GM19023 (cell line): ENCODE measurements around the gene TEX47.

Source experiments
- ATAC-seq: cut with Tn5 transposase; IDR thresholded peaks from one replicate; pipeline ENCODE4 v1.9.1; 2021; ENCODE audit warnings: mild to moderate bottlenecking, moderate library complexity; ENCODE audit not compliant: unreplicated experiment

Gene TEX47

GRCh38 chr7:88795553-88795952, at the start of gene TEX47:
Gene TEX47, minus strand, starts transcription at chr7:88795737. Its CDS starts 795 bp downstream, at chr7:88794942.
- no peak for ATAC-seq

GRCh38 chr7:88845091-88845490, 49.6 kb upstream of the TEX47 start:
- no peak for ATAC-seq

- ATAC-seq = no peak
Observed at GRCh38 chr7:88842201-88842600, 46.7 kb upstream of the TEX47 start.

- ATAC-seq = peak; percentile 81
Observed at GRCh38 chr7:88835147-88835728, 39.7 kb upstream of the TEX47 start.

GRCh38 chr7:88826222-88826621, 30.7 kb upstream of the TEX47 start:
- ATAC-seq = no peak

GRCh38 chr7:88818552-88818951, 23.0 kb upstream of the TEX47 start:
- ATAC-seq = no peak

GRCh38 chr7:88806280-88807037, 10.9 kb upstream of the TEX47 start:
- ATAC-seq = no peak

- ATAC-seq = no peak
Observed at GRCh38 chr7:88801046-88801445, 5.5 kb upstream of the TEX47 start.

GRCh38 chr7:88792361-88792760, 3.2 kb downstream of the TEX47 start:
- ATAC-seq = no peak

GRCh38 chr7:88791891-88792290, 3.6 kb downstream of the TEX47 start:
- no peak for ATAC-seq

GRCh38 chr7:88789480-88790064, 6.0 kb downstream of the TEX47 start:
- no peak for ATAC-seq

GRCh38 chr7:88787777-88788176, 7.8 kb downstream of the TEX47 start:
- no peak for ATAC-seq

- ATAC-seq = no peak
Observed at GRCh38 chr7:88775838-88776237, 19.7 kb downstream of the TEX47 start.

GRCh38 chr7:88772776-88773175, 22.8 kb downstream of the TEX47 start:
- no peak for ATAC-seq

GRCh38 chr7:88771417-88771816, 24.1 kb downstream of the TEX47 start:
- ATAC-seq = no peak

GRCh38 chr7:88761779-88762178, 33.8 kb downstream of the TEX47 start:
- ATAC-seq = no peak

GRCh38 chr7:88760136-88760515, 35.4 kb downstream of the TEX47 start:
- no peak for ATAC-seq

- no peak for ATAC-seq
Observed at GRCh38 chr7:88759230-88760135, 36.1 kb downstream of the TEX47 start, which contains the start of gene ZNF804B. Gene ZNF804B, plus strand, starts transcription at chr7:88759700. Its CDS starts 277 bp downstream, at chr7:88759977.

GRCh38 chr7:88758381-88759229, 36.9 kb downstream of the TEX47 start:
- ATAC-seq = no peak

GRCh38 chr7:88757371-88757770, 38.2 kb downstream of the TEX47 start:
- no peak for ATAC-seq
